HCT116 (cell line): ENCODE measurements around the gene DGKB. TPM values are rescaled to one million over a fixed set of nuclear protein-coding genes. Genes with fewer than 3 reads are reported as not detected.

Experiments
- ATAC-seq: fragments of 200-7000 bp; cut with Tn5 transposase; 2 replicates; pipeline ENCODE4 v1.9.1; 2020; ENCODE audit warnings: mild to moderate bottlenecking, moderate library complexity
- BruUV-seq: library from RNA; stranded (reverse); fragments of 400-500 nt; replicated peaks from 2 replicates; lab custom pipeline; 2021; lab: Mats Ljungman, UMichigan
- CTCF ChIA-PET: fragments of 300-600 bp; sonication (Branson Sonifier 250); formaldehyde crosslinking; loops from one replicate; lab custom pipeline; 2021; ENCODE audit warnings: antibody characterized with exemption; lab: Charles Lee
- POLR2A ChIA-PET: fragments of 300-600, 350-600 bp; sonication (Branson Sonifier 250); formaldehyde crosslinking; loops from one replicate; lab custom pipeline; 2021; ENCODE audit warnings: antibody characterized with exemption; lab: Charles Lee
- RAD21 ChIA-PET, 2 experiments: fragments of 300-600 bp; sonication (Branson Sonifier 250); formaldehyde crosslinking; loops; one replicate each; lab custom pipeline; 2023; ENCODE audit warnings: low total read pairs in 2 of 2; ENCODE audit not compliant: uncharacterized antibody in 2 of 2, unreplicated experiment in 2 of 2, low non-redundant PET in 1 of 2; lab: Charles Lee
- DNase-seq: peaks from one replicate; pipeline ENCODE4 v3.0.0-alpha.2; 2010; ENCODE audit warnings: low read depth, low spot score
- H2AFZ ChIP-seq: fragments of 200-600 bp; shearing (Covaris generic), sonication (generic); 2 replicates; pipeline ENCODE4 v1.6.1; 2017; ENCODE audit warnings: low read depth, mixed run types, mixed read lengths, antibody characterized with exemption, low read length; ENCODE audit not compliant: poor library complexity, severe bottlenecking
- H3K27ac ChIP-seq: 2 replicates; pipeline ENCODE4 v1.5.1; 2012; ENCODE audit warnings: low read depth, low read length
- H3K27me3 ChIP-seq: fragments of 200-600 bp; sonication (generic); 2 replicates; pipeline ENCODE4 v1.6.1; 2016; ENCODE audit warnings: mixed run types, low read length, mixed read lengths; ENCODE audit not compliant: insufficient read depth
- H3K36me3 ChIP-seq, 2 experiments: fragments of 200-500 bp in 1 of 2; fragments of 200-600 bp in 1 of 2; sonication (Bioruptor generic) in 1 of 2; sonication (generic) in 1 of 2; 2 replicates each; pipeline versions ENCODE4 v1.5.1 to v1.6.1; 2014 to 2016; ENCODE audit warnings: low read length in 2 of 2, inconsistent platforms in 1 of 2, mixed read lengths in 1 of 2, mixed run types in 1 of 2; ENCODE audit not compliant: insufficient read depth in 2 of 2, control insufficient read depth in 1 of 2
- H3K4me1 ChIP-seq, 2 experiments: fragments of 200-600 bp in 1 of 2; sonication (generic) in 1 of 2; 2 replicates each; pipeline versions ENCODE4 v1.5.1 to v1.6.1; 2012 to 2017; ENCODE audit warnings: low read length in 2 of 2, inconsistent platforms in 1 of 2, mild to moderate bottlenecking in 1 of 2, mixed read lengths in 1 of 2, mixed run types in 1 of 2, moderate library complexity in 1 of 2; ENCODE audit not compliant: insufficient read depth in 2 of 2, control insufficient read depth in 1 of 2
- H3K4me2 ChIP-seq: fragments of 200-600 bp; sonication (generic); 2 replicates; pipeline ENCODE4 v1.6.1; 2017; ENCODE audit warnings: mixed run types, low read length, mixed read lengths
- H3K4me3 ChIP-seq, 2 experiments: fragments of 200-600 bp in 1 of 2; sonication (generic) in 1 of 2; replicated peaks in 1 of 2; 2 replicates each; pipeline ENCODE4 v1.5.1; 2011 to 2016; ENCODE audit warnings: low read length in 2 of 2, control low read depth in 1 of 2, low read depth in 1 of 2, mild to moderate bottlenecking in 1 of 2, mixed read lengths in 1 of 2, mixed run types in 1 of 2
- H3K79me2 ChIP-seq: fragments of 200-600 bp; sonication (generic); 2 replicates; pipeline ENCODE4 v1.6.1; 2017; ENCODE audit warnings: mild to moderate bottlenecking, mixed run types, low read length, moderate library complexity, mixed read lengths; ENCODE audit not compliant: insufficient read depth
- H3K9ac ChIP-seq: fragments of 200-600 bp; sonication (generic); 2 replicates; pipeline ENCODE4 v1.6.1; 2016; ENCODE audit warnings: low read length, mixed read lengths
- H3K9me2 ChIP-seq: fragments of 200-600 bp; sonication (generic), shearing (Covaris generic); 2 replicates; pipeline ENCODE4 v1.6.1; 2017; ENCODE audit warnings: mixed run types, mild to moderate bottlenecking, moderate library complexity; ENCODE audit not compliant: insufficient read depth
- H3K9me3 ChIP-seq, 2 experiments: fragments of 200-500 bp in 1 of 2; fragments of 200-600 bp in 1 of 2; sonication (Bioruptor generic) in 1 of 2; sonication (generic) in 1 of 2; 2 replicates each; pipeline ENCODE4 v1.6.1; 2014 to 2017; ENCODE audit warnings: low read length in 2 of 2, mixed read lengths in 2 of 2, inconsistent platforms in 1 of 2, low read depth in 1 of 2, mild to moderate bottlenecking in 1 of 2, mixed run types in 1 of 2, moderate library complexity in 1 of 2; ENCODE audit not compliant: control insufficient read depth in 1 of 2, insufficient read depth in 1 of 2
- H4K20me1 ChIP-seq: fragments of 200-600 bp; sonication (generic), shearing (Covaris generic); 2 replicates; pipeline ENCODE4 v1.6.1; 2017; ENCODE audit warnings: mixed run types, mild to moderate bottlenecking, moderate library complexity; ENCODE audit not compliant: insufficient read depth
- CEBPB ChIP-seq: IDR thresholded peaks from 2 replicates; pipeline ENCODE4 v1.6.1; 2012; ENCODE audit warnings: low read depth
- CTCF ChIP-seq, 3 experiments: fragments of 200-600 bp in 1 of 3; sonication (generic) in 1 of 3; IDR thresholded peaks in 2 of 3; conservative IDR thresholded peaks in 1 of 3; 2 replicates each; pipeline ENCODE4 v1.5.1; 2012 to 2017; ENCODE audit warnings: low read depth in 2 of 3, low read length in 2 of 3, antibody characterized with exemption in 1 of 3, borderline replicate concordance in 1 of 3, control low read depth in 1 of 3, mild to moderate bottlenecking in 1 of 3, mixed read lengths in 1 of 3, mixed run types in 1 of 3, moderate library complexity in 1 of 3; ENCODE audit not compliant: insufficient read depth in 1 of 3
- EGR1 ChIP-seq: IDR thresholded peaks from 2 replicates; pipeline ENCODE4 v1.6.1; 2012; ENCODE audit warnings: low read depth
- FOSL1 ChIP-seq: IDR thresholded peaks from 2 replicates; pipeline ENCODE4 v1.6.1; 2012; ENCODE audit warnings: low read depth
- JUND ChIP-seq: IDR thresholded peaks from 2 replicates; pipeline ENCODE4 v1.6.1; 2012
- SRF ChIP-seq: IDR thresholded peaks from 2 replicates; pipeline ENCODE4 v1.6.1; 2012; ENCODE audit warnings: low read depth
- YY1 ChIP-seq: IDR thresholded peaks from 2 replicates; pipeline ENCODE4 v1.6.1; 2011; ENCODE audit warnings: low read length, low read depth, moderate library complexity, mild to moderate bottlenecking; ENCODE audit not compliant: insufficient replicate concordance; ENCODE audit errors: extremely low read depth
- ZFX ChIP-seq: fragments of 450-650 bp; IDR thresholded peaks from 2 replicates; pipeline ENCODE4 v1.6.1; 2017
- intact Hi-C: fragments of 100-400 bp; cut with micrococcal nuclease; formaldehyde crosslinking; loops from 2 replicates; pipeline ENCODE4 v1.10.0; 2022
- total RNA-seq: library from RNA; stranded (reverse); gene quantifications from one replicate; pipeline ENCODE4 v1.2.1, GENCODE V29; 2021; ENCODE audit not compliant: unreplicated experiment

DGKB gene
- total RNA-seq, 1 experiment from 2014 or later: 0.05 TPM

DNA sequence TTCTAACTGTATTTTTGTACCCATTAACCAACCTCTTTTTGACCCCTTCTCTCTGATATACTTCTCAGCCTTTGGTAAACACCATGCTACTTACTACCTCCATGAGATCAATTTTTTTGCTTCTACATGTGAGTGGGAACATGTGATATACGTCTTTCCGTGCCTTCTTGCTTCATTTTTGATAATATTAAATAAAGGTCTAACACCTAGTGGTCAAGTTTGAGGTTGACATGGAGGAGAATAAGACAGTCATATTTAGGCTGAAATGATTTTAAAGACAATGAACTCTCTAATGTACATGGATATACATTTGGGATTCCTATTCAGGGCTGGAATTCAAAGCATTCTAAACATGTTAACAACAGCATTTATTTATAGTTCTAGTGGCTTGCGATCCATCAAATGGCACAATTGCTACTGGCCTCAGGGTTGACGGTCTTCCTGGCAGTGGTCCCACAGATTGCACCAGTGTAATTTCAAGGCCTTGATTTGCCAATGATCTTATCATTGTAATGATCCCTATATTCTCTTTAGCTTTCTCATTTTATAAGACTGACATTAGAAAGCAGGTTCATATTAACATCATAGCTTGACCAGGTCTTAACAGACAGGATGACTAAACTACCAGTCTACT, 597.2 kb downstream of the DGKB start:
- ChIA-PET CTCF (no interaction called here), RAD21 (no interaction called here), POLR2A (no interaction called here)
- intact Hi-C loops: no loop called here
- Histone ChIP-seq H3K9me3 (no peaks in the 10 kb centered on the region), H3K79me2 (no peaks in the 10 kb centered on the region), H3K27me3 (no peaks in the 10 kb centered on the region), H3K9ac (no peak overlapping the region), H3K4me2 (no peak overlapping the region), H2AFZ (no peak overlapping the region), H3K4me3 (no peak overlapping the region), H3K4me1 (peaks cover 0 to 5% of the 10 kb centered on the region in 2 experiments; a peak in 1 of 4 replicates), H4K20me1 (no peaks in the 10 kb centered on the region), H3K9me2 (no peaks in the 10 kb centered on the region), H3K36me3 (no peaks in the 10 kb centered on the region), H3K27ac (no peak overlapping the region)
- TF ChIP-seq EGR1 (no peak), CTCF (IDR thresholded peaks at IDR 0.05 in 2 of 3, conservative IDR thresholded peaks at IDR 0.05 in 1 of 3; ENCODE audit: borderline replicate concordance in 1 of 3, insufficient read depth in 1 of 3, low read depth in 2 of 3, low read length in 2 of 3) (peak in 2 of 3 experiments; percentile 14 to 49; a peak in 3 of 6 replicates)
- ATAC-seq (no peak; the same call in 1 of the 2 replicates), DNase-seq (peak; percentile 3)
- BruUV-seq: no TSS peak

GRCh38 chr7:14303536-14303935, 599.0 kb downstream of the DGKB start:
- Histone ChIP-seq H3K9me3 (no peaks in the 10 kb centered on the region), H3K4me2 (no peak overlapping the region), H3K9me2 (no peaks in the 10 kb centered on the region), H3K36me3 (no peaks in the 10 kb centered on the region), H2AFZ (no peak overlapping the region), H4K20me1 (no peaks in the 10 kb centered on the region), H3K4me3 (no peak overlapping the region), H3K9ac (no peak overlapping the region), H3K79me2 (no peaks in the 10 kb centered on the region), H3K4me1 (peaks cover 0 to 5% of the 10 kb centered on the region in 2 experiments; a peak in 1 of 4 replicates), H3K27ac (no peak overlapping the region), H3K27me3 (no peaks in the 10 kb centered on the region)
- BruUV-seq: no TSS peak
- POLR2A ChIA-PET: no interaction called here
- RAD21 ChIA-PET: no interaction called here
- DNase-seq (peak; percentile 3), ATAC-seq (peak; percentile 40; the same call in 1 of the 2 replicates)
- intact Hi-C loops: no loop called here
- TF ChIP-seq SRF (no peak), JUND (peak; percentile 15; the same call in 1 of the 2 replicates), CEBPB (no peak), ZFX (no peak), YY1 (no peak), FOSL1 (no peak)
- CTCF ChIA-PET: no interaction called here
